Spleen (tissue), 11 donors: ENCODE measurements around the gene C1QL1. TPM values are rescaled to one million over a fixed set of nuclear protein-coding genes. Genes with fewer than 3 reads are reported as not detected.
A peak's percentile ranks its signal among the peaks of the same experiment; 100 is the strongest.

Source experiments
- DNase-seq: peaks from one replicate; pipeline ENCODE4 v3.0.0-alpha.2; 2020
- H3K27ac ChIP-seq, 8 donors: fragments of 200-600 bp; sonication (generic) in 7 of 8; 1 replicate in 4 of 8; 2 replicates in 4 of 8; pipeline versions ENCODE4 v1.5.0 to v1.8.0; 2016 to 2021; ENCODE audit warnings: inconsistent platforms in 4 of 8, mild to moderate bottlenecking in 4 of 8, moderate library complexity in 1 of 8
- H3K27me3 ChIP-seq, 7 donors: fragments of 200-600 bp; sonication (generic) in 6 of 7; replicated peaks in 1 of 7; 1 replicate in 4 of 7; 2 replicates in 3 of 7; pipeline versions ENCODE4 v1.5.0 to v1.8.0; 2016 to 2021; ENCODE audit warnings: inconsistent platforms in 3 of 7, mild to moderate bottlenecking in 1 of 7
- H3K36me3 ChIP-seq, 6 donors: fragments of 200-600 bp; sonication (generic) in 5 of 6; 1 replicate in 4 of 6; 2 replicates in 2 of 6; pipeline versions ENCODE4 v1.5.0 to v1.8.0; 2016 to 2021; ENCODE audit warnings: inconsistent platforms in 2 of 6
- H3K4me1 ChIP-seq, 6 donors: fragments of 200-600 bp; sonication (generic) in 5 of 6; 1 replicate in 3 of 6; 2 replicates in 3 of 6; pipeline versions ENCODE4 v1.5.0 to v1.8.0; 2016 to 2021; ENCODE audit warnings: inconsistent platforms in 3 of 6
- H3K4me3 ChIP-seq, 8 donors: fragments of 200-600 bp; sonication (generic) in 7 of 8; 1 replicate in 4 of 8; 2 replicates in 4 of 8; pipeline versions ENCODE4 v1.5.0 to v1.8.0; 2016 to 2021; ENCODE audit warnings: inconsistent platforms in 4 of 8, mild to moderate bottlenecking in 4 of 8, moderate library complexity in 2 of 8
- H3K9me3 ChIP-seq, 8 donors: fragments of 200-600 bp; sonication (generic) in 7 of 8; 1 replicate in 4 of 8; 2 replicates in 4 of 8; pipeline versions ENCODE4 v1.5.0 to v1.8.0; 2016 to 2021; ENCODE audit warnings: inconsistent platforms in 4 of 8
- CTCF ChIP-seq, 11 experiments: fragments of 200-600 bp in 7 of 11; fragments of 450-650 bp in 4 of 11; sonication (generic) in 4 of 11; IDR thresholded peaks in 8 of 11; conservative IDR thresholded peaks in 3 of 11; 1 replicate in 7 of 11; 2 replicates in 4 of 11; pipeline versions ENCODE4 v1.4.0 to v1.8.0; 2016 to 2021; ENCODE audit warnings: antibody characterized with exemption in 11 of 11, inconsistent platforms in 4 of 11, mild to moderate bottlenecking in 1 of 11
- POLR2A ChIP-seq, 3 donors: fragments of 450-650 bp; IDR thresholded peaks; one replicate each; pipeline ENCODE4 v1.5.1; 2017; ENCODE audit warnings: antibody characterized with exemption in 3 of 3, mild to moderate bottlenecking in 1 of 3
- POLR2AphosphoS5 ChIP-seq, 3 donors: sonication (generic); formaldehyde crosslinking; IDR thresholded peaks; one replicate each; pipeline ENCODE4 v1.5.1; 2017; ENCODE audit warnings: antibody characterized with exemption in 3 of 3
- WGBS, 5 donors: extraction: QIAGEN DNeasy Blood & Tissue Kit in 3 of 5; methylation state at CpG; one replicate each; pipeline versions ENCODE4 v1.1.5 to v1.1.7; 2013 to 2018; 5-methylcytosine and 5-hydroxymethylcytosine counted together
- intact Hi-C: fragments of 100-400 bp; cut with DNase I; formaldehyde crosslinking; loops from one replicate; pipeline ENCODE4 v1.15.0; 2023; ENCODE audit warnings: low total_unique reads
- polyA plus RNA-seq, 3 donors: library from polyadenylated mRNA; stranded (reverse); fragments of 200-250 nt; gene quantifications; one replicate each; pipeline ENCODE4 v1.2.1, GENCODE V29; 2013
- total RNA-seq, 7 donors: library from RNA; depleted of rRNA in 3 of 7; stranded (reverse); fragments of >200 nt in 3 of 7; fragmentation: NEBNext Ultra II Directional in 4 of 7; extraction: Animal tissue kit (Norgen Biotek cat#: 25700) in 4 of 7; gene quantifications; one replicate each; pipeline versions ENCODE4 v1.1.0 to v1.2.1, GENCODE V29; 2016 to 2021
- donor health status: healthy with polysubstance abuse.
- donor health status: DM: no; HTN: no; CAD: no; lungs with moderate emphysema.
- donor health status: DM: no; HTN: no; CAD: no.
- donor health status: Bipolar disorder and iron deficiency.
- donor health status: healthy.
- donor health status: DM: no; HTN: no; CAD: no.
- donor health status: DM: yes; HTN: yes; CAD: no.

The C1QL1 gene
- total and polyA plus RNA-seq, 10 donors: 0.20 to 0.38 TPM; not detected in 8

- Histone ChIP-seq H3K9me3 (no peaks in the 10 kb centered on the region), H3K4me3 (no peak overlapping the region), H3K27ac (no peak overlapping the region), H3K36me3 (peaks cover 0 to 39% (median 0%) of the 10 kb centered on the region in 6 donors), H3K4me1 (peaks cover 0 to 12% (median 6%) of the 10 kb centered on the region in 6 donors), H3K27me3 (peaks cover 0 to 32% (median 0%) of the 10 kb centered on the region in 7 donors)
- WGBS, 5 donors: 81 to 89% (median 87%) methylated on average over 9 of the region's 9 CpGs
- peak; percentile 30 for DNase-seq
- TF ChIP-seq CTCF (IDR thresholded peaks at IDR 0.05 in 8 of 11, conservative IDR thresholded peaks at IDR 0.05 in 3 of 11): no peak
- TF ChIP-seq POLR2A (IDR thresholded peaks at IDR 0.05): no peak
- no peak for TF ChIP-seq POLR2AphosphoS5 (IDR thresholded peaks at IDR 0.05)
- intact Hi-C loops: loop anchor here (5.0 kb wide), 1 partner anchor 98 kb away; no protein-coding TSS in a partner anchor
Observed at GRCh38 chr17:44924107-44924544, 44.0 kb downstream of the C1QL1 start.

GRCh38 chr17:44922746-44923470 is 45.2 kb downstream of the C1QL1 start:
- no peak for TF ChIP-seq POLR2AphosphoS5 (IDR thresholded peaks at IDR 0.05)
- Histone ChIP-seq H3K36me3 (peaks cover 0 to 26% (median 0%) of the 10 kb centered on the region in 6 donors), H3K27ac (no peak overlapping the region), H3K4me1 (peaks cover 0 to 12% (median 6%) of the 10 kb centered on the region in 6 donors), H3K9me3 (no peaks in the 10 kb centered on the region), H3K4me3 (no peak overlapping the region), H3K27me3 (peaks cover 0 to 32% (median 0%) of the 10 kb centered on the region in 7 donors)
- intact Hi-C loops: loop anchor here (5.0 kb wide), 1 partner anchor 99 kb away; no protein-coding TSS in a partner anchor
- 81 to 96% (median 83%) methylated on average over 7 to 19 of the region's 19 CpGs for WGBS, 5 donors
- DNase-seq: peak; percentile 51

- TF ChIP-seq POLR2A (IDR thresholded peaks at IDR 0.05) (no peak), CTCF (IDR thresholded peaks at IDR 0.05 in 8 of 11, conservative IDR thresholded peaks at IDR 0.05 in 3 of 11) (no peak), POLR2AphosphoS5 (IDR thresholded peaks at IDR 0.05) (no peak)
- peaks cover 0 to 32% (median 0%) of the 10 kb centered on the region in 7 donors for H3K27me3 ChIP-seq
- peaks cover 0 to 19% (median 0%) of the 10 kb centered on the region in 6 donors for H3K36me3 ChIP-seq
- H3K9me3 ChIP-seq: no peaks in the 10 kb centered on the region
- no peak for DNase-seq
- 87 to 95% (median 92%) methylated on average over 6 of the region's 6 CpGs for WGBS, 5 donors
- intact Hi-C loops: loop anchor here (5.0 kb wide), 1 partner anchor 100 kb away; no protein-coding TSS in a partner anchor
- H3K4me1 ChIP-seq: peaks cover 0 to 18% (median 6%) of the 10 kb centered on the region in 6 donors
- H3K27ac ChIP-seq: no peak overlapping the region
- no peak overlapping the region for H3K4me3 ChIP-seq
Observed at GRCh38 chr17:44922136-44922535, 46.0 kb downstream of the C1QL1 start.

- WGBS, 5 donors: 71 to 85% (median 82%) methylated on average over 11 of the region's 11 CpGs
- H3K27ac ChIP-seq: no peak overlapping the region
- no peaks in the 10 kb centered on the region for H3K9me3 ChIP-seq
- peaks cover 0 to 10% (median 0%) of the 10 kb centered on the region in 6 donors for H3K36me3 ChIP-seq
- peaks cover 0 to 25% (median 9%) of the 10 kb centered on the region in 6 donors for H3K4me1 ChIP-seq
- no peak overlapping the region for H3K4me3 ChIP-seq
- intact Hi-C loops: loop anchor here (5.0 kb wide), 1 partner anchor 101 kb away; no protein-coding TSS in a partner anchor
- peak; percentile 35 for DNase-seq
- peaks cover 0 to 32% (median 0%) of the 10 kb centered on the region in 7 donors for H3K27me3 ChIP-seq
- TF ChIP-seq POLR2AphosphoS5 (IDR thresholded peaks at IDR 0.05): no peak
Observed at GRCh38 chr17:44921122-44921882, 46.8 kb downstream of the C1QL1 start.
